ENCODE measurements around the gene PRPF19.

DNA sequence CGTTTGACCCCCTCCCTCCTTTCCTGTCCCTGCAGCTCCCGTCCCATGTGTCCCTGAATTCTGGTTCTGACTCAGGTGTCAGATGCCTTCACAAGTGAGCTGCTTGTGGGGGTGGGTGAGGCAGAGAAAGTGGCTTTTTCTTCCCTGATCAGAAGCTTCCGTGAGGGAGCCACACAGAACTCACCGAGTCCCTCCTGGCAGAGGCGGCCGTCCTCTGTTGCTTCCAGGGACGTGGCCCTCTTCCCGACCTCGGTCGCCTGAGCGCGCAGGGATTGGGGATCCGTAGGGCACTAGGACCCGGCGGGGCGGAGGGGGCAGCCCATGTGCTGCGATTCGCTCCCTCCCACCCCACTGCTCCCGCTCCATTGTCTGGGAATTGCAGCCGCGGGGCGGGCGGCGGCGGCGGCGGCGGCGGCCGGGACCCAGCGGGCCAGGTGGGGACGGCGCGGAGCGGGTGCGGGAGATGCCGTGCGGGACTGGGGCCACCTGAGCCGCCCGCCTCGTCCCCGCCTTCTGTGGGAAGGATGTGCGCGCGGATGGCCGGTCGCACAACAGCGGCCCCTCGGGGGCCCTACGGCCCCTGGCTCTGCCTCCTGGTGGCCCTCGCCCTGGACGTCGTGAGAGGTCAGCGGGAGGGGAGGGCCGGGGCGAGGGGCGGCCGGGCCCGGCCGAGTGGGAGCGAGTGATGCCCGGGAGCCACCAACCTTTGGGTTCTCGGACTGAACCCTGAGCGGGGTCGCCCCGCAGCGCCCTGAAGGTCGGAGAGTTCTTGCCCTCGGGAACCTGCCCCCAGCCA, 17.9 kb upstream of the PRPF19 start, which contains the start of gene TMEM132A:
- 0 out of 2 replicates have a peak, but pooled peaks have one; percentile 30 for TF ChIP-seq RFX5 (IDR thresholded peaks at IDR 0.05)
- TF ChIP-seq KDM1A (IDR thresholded peaks at IDR 0.05; ENCODE audit: low read depth): peak; percentile 63; the same call in 1 of the 2 replicates
- TF ChIP-seq PBX3 (IDR thresholded peaks at IDR 0.05): no peak
- TF ChIP-seq POLR2A (IDR thresholded peaks at IDR 0.05; ENCODE audit: low read length): peak; percentile 52
- TF ChIP-seq, protein P1, sequence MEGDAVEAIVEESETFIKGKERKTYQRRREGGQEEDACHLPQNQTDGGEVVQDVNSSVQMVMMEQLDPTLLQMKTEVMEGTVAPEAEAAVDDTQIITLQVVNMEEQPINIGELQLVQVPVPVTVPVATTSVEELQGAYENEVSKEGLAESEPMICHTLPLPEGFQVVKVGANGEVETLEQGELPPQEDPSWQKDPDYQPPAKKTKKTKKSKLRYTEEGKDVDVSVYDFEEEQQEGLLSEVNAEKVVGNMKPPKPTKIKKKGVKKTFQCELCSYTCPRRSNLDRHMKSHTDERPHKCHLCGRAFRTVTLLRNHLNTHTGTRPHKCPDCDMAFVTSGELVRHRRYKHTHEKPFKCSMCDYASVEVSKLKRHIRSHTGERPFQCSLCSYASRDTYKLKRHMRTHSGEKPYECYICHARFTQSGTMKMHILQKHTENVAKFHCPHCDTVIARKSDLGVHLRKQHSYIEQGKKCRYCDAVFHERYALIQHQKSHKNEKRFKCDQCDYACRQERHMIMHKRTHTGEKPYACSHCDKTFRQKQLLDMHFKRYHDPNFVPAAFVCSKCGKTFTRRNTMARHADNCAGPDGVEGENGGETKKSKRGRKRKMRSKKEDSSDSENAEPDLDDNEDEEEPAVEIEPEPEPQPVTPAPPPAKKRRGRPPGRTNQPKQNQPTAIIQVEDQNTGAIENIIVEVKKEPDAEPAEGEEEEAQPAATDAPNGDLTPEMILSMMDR (IDR thresholded peaks at IDR 0.05): peak; percentile 15; the same call in 1 of the 3 replicates
- no peak for TF ChIP-seq HMGXB4 (CRISPR knock-in tag; IDR thresholded peaks at IDR 0.05; ENCODE audit: borderline replicate concordance)
- no peak for TF ChIP-seq CEBPB (IDR thresholded peaks at IDR 0.05)
- no peak for TF ChIP-seq ZSCAN20 (CRISPR knock-in tag; IDR thresholded peaks at IDR 0.05)
- TF ChIP-seq CBX2 (IDR thresholded peaks at IDR 0.05; ENCODE audit: borderline replicate concordance, low read depth): no peak
- TF ChIP-seq MYC (IDR thresholded peaks at IDR 0.05; ENCODE audit: borderline replicate concordance, low read length): peak; percentile 85
- TF ChIP-seq CBX8 (IDR thresholded peaks at IDR 0.05): no peak
- TF ChIP-seq HDAC2 (IDR thresholded peaks at IDR 0.05): no peak
- TF ChIP-seq MAZ (IDR thresholded peaks at IDR 0.05; ENCODE audit: borderline replicate concordance, low read depth, low read length): no peak

Data from A549 (cell line).